ENCODE measurements around the gene CD248.

- TF ChIP-seq, protein P1, sequence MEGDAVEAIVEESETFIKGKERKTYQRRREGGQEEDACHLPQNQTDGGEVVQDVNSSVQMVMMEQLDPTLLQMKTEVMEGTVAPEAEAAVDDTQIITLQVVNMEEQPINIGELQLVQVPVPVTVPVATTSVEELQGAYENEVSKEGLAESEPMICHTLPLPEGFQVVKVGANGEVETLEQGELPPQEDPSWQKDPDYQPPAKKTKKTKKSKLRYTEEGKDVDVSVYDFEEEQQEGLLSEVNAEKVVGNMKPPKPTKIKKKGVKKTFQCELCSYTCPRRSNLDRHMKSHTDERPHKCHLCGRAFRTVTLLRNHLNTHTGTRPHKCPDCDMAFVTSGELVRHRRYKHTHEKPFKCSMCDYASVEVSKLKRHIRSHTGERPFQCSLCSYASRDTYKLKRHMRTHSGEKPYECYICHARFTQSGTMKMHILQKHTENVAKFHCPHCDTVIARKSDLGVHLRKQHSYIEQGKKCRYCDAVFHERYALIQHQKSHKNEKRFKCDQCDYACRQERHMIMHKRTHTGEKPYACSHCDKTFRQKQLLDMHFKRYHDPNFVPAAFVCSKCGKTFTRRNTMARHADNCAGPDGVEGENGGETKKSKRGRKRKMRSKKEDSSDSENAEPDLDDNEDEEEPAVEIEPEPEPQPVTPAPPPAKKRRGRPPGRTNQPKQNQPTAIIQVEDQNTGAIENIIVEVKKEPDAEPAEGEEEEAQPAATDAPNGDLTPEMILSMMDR (IDR thresholded peaks at IDR 0.05) = peak; percentile 70
- no peak for TF ChIP-seq EZH2 (IDR thresholded peaks at IDR 0.05; ENCODE audit: borderline replicate concordance, insufficient read depth, low read depth, low read length, poor library complexity, severe bottlenecking)
Measured at GRCh38 chr11:66363805-66364535, 47.1 kb upstream of the CD248 start.
